ENCODE measurements around the gene ZNF263.

ZNF263 gene

GRCh38 chr16:3246876-3247275, 36.4 kb upstream of the ZNF263 start:
- Histone ChIP-seq H3K4me1 (ENCODE audit: low read depth, poor library complexity, severe bottlenecking) (no peaks in the 10 kb centered on the region), H3K36me3 (ENCODE audit: insufficient read depth) (no peaks in the 10 kb centered on the region), H4K20me1 (ENCODE audit: insufficient read depth) (no peaks in the 10 kb centered on the region), H3K27ac (no peak overlapping the region), H3K4me2 (no peak overlapping the region), H3K4me3 (IDR thresholded peaks at IDR 0.05; ENCODE audit: insufficient read depth, low read depth, low read length) (no peak overlapping the region), H3K9ac (no peak overlapping the region), H3K27me3 (ENCODE audit: insufficient read depth, low read depth) (no peaks in the 10 kb centered on the region), H3K79me2 (ENCODE audit: insufficient read depth, low read depth) (no peaks in the 10 kb centered on the region), H2AFZ (ENCODE audit: low read depth) (no peak overlapping the region)
- no peak for TF ChIP-seq CTCF (conservative IDR thresholded peaks at IDR 0.05; ENCODE audit: low read depth, low read length)

GRCh38 chr16:3248596-3248995, 34.7 kb upstream of the ZNF263 start:
- no peaks in the 10 kb centered on the region for H3K27me3 ChIP-seq (ENCODE audit: insufficient read depth, low read depth)
- no peaks in the 10 kb centered on the region for H3K79me2 ChIP-seq (ENCODE audit: insufficient read depth, low read depth)
- H3K4me1 ChIP-seq (ENCODE audit: low read depth, poor library complexity, severe bottlenecking): no peaks in the 10 kb centered on the region
- no peak overlapping the region for H3K27ac ChIP-seq
- no peaks in the 10 kb centered on the region for H4K20me1 ChIP-seq (ENCODE audit: insufficient read depth)
- no peak for TF ChIP-seq CTCF (conservative IDR thresholded peaks at IDR 0.05; ENCODE audit: low read depth, low read length)
- H3K4me3 ChIP-seq (IDR thresholded peaks at IDR 0.05; ENCODE audit: insufficient read depth, low read depth, low read length): no peak overlapping the region
- H3K36me3 ChIP-seq (ENCODE audit: insufficient read depth): no peaks in the 10 kb centered on the region
- H3K9ac ChIP-seq: no peak overlapping the region
- no peak overlapping the region for H3K4me2 ChIP-seq
- H2AFZ ChIP-seq (ENCODE audit: low read depth): no peak overlapping the region

- Histone ChIP-seq H3K9ac (no peak overlapping the region), H3K4me3 (IDR thresholded peaks at IDR 0.05; ENCODE audit: insufficient read depth, low read depth, low read length) (no peak overlapping the region), H3K4me2 (no peak overlapping the region), H3K4me1 (ENCODE audit: low read depth, poor library complexity, severe bottlenecking) (no peaks in the 10 kb centered on the region), H2AFZ (ENCODE audit: low read depth) (no peak overlapping the region), H3K27me3 (ENCODE audit: insufficient read depth, low read depth) (no peaks in the 10 kb centered on the region), H4K20me1 (ENCODE audit: insufficient read depth) (no peaks in the 10 kb centered on the region), H3K79me2 (ENCODE audit: insufficient read depth, low read depth) (no peaks in the 10 kb centered on the region), H3K27ac (no peak overlapping the region), H3K36me3 (ENCODE audit: insufficient read depth) (no peaks in the 10 kb centered on the region)
- TF ChIP-seq CTCF (conservative IDR thresholded peaks at IDR 0.05; ENCODE audit: low read depth, low read length): no peak
These were observed 34.3 kb upstream of the ZNF263 start for GRCh38 chr16:3249020-3249419.

GRCh38 chr16:3249451-3249850, 33.8 kb upstream of the ZNF263 start:
- H3K9ac ChIP-seq: no peak overlapping the region
- no peak overlapping the region for H3K27ac ChIP-seq
- H3K4me1 ChIP-seq (ENCODE audit: low read depth, poor library complexity, severe bottlenecking): no peaks in the 10 kb centered on the region
- no peaks in the 10 kb centered on the region for H3K36me3 ChIP-seq (ENCODE audit: insufficient read depth)
- H4K20me1 ChIP-seq (ENCODE audit: insufficient read depth): no peaks in the 10 kb centered on the region
- H3K27me3 ChIP-seq (ENCODE audit: insufficient read depth, low read depth): no peaks in the 10 kb centered on the region
- H3K4me2 ChIP-seq: no peak overlapping the region
- H3K79me2 ChIP-seq (ENCODE audit: insufficient read depth, low read depth): no peaks in the 10 kb centered on the region
- H3K4me3 ChIP-seq (IDR thresholded peaks at IDR 0.05; ENCODE audit: insufficient read depth, low read depth, low read length): no peak overlapping the region
- TF ChIP-seq CTCF (conservative IDR thresholded peaks at IDR 0.05; ENCODE audit: low read depth, low read length): no peak
- no peak overlapping the region for H2AFZ ChIP-seq (ENCODE audit: low read depth)

- Histone ChIP-seq H2AFZ (ENCODE audit: low read depth) (no peak overlapping the region), H3K4me1 (ENCODE audit: low read depth, poor library complexity, severe bottlenecking) (no peaks in the 10 kb centered on the region), H3K4me2 (no peak overlapping the region), H3K27me3 (ENCODE audit: insufficient read depth, low read depth) (no peaks in the 10 kb centered on the region), H3K79me2 (ENCODE audit: insufficient read depth, low read depth) (no peaks in the 10 kb centered on the region), H3K27ac (no peak overlapping the region), H4K20me1 (ENCODE audit: insufficient read depth) (no peaks in the 10 kb centered on the region), H3K4me3 (IDR thresholded peaks at IDR 0.05; ENCODE audit: insufficient read depth, low read depth, low read length) (no peak overlapping the region), H3K36me3 (ENCODE audit: insufficient read depth) (no peaks in the 10 kb centered on the region), H3K9ac (no peak overlapping the region)
- TF ChIP-seq CTCF (conservative IDR thresholded peaks at IDR 0.05; ENCODE audit: low read depth, low read length): no peak
These were observed 30.3 kb upstream of the ZNF263 start for GRCh38 chr16:3252967-3253366.
